Choroid plexus epithelial cell (primary cell): ENCODE data around the gene RPS15.

Experiments
- DNase-seq: peaks from one replicate; pipeline ENCODE4 v3.0.0-alpha.2; 2010; ENCODE audit warnings: low read depth
- H3K4me3 ChIP-seq: 2 replicates; pipeline ENCODE4 v1.5.1; 2011; ENCODE audit warnings: low read depth, mild to moderate bottlenecking, control low read depth, low read length, moderate library complexity
- CTCF ChIP-seq: conservative IDR thresholded peaks from 2 replicates; pipeline ENCODE4 v1.5.1; 2011; ENCODE audit warnings: low read depth, mild to moderate bottlenecking, control low read depth, inconsistent platforms, low read length, moderate library complexity

Gene RPS15

DNA sequence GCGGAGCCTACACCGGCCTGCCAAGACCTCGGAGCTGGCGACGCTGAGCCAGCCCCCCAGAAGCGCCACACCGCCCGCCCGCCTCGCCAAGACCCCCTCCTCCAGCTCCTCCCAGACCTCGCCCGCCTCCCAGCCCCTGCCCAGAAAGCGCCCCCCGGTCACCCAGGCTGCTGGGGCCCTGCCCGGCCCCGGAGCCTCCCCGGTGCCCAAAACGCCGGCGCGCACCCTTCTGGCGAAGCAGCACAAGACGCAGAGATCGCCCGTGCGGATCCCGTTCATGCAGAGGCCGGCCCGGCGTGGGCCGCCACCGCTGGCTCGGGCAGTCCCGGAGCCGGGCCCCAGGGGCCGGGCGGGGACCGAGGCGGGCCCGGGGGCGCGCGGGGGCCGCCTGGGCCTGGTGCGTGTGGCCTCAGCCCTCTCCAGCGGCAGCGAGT lies 30.6 kb downstream of the RPS15 start:
- H3K4me3 ChIP-seq: no peak overlapping the region
- peak; percentile 2 for TF ChIP-seq CTCF
- peak; percentile 42 for DNase-seq

- H3K4me3 ChIP-seq: no peak overlapping the region
- no peak for TF ChIP-seq CTCF
- DNase-seq: no peak
Measured at GRCh38 chr19:1469255-1470054, 31.3 kb downstream of the RPS15 start.

- no peak for TF ChIP-seq CTCF
- DNase-seq: no peak
- H3K4me3 ChIP-seq: peak overlapping the region; percentile 28
Measured at GRCh38 chr19:1470055-1470304, 31.8 kb downstream of the RPS15 start.

DNA sequence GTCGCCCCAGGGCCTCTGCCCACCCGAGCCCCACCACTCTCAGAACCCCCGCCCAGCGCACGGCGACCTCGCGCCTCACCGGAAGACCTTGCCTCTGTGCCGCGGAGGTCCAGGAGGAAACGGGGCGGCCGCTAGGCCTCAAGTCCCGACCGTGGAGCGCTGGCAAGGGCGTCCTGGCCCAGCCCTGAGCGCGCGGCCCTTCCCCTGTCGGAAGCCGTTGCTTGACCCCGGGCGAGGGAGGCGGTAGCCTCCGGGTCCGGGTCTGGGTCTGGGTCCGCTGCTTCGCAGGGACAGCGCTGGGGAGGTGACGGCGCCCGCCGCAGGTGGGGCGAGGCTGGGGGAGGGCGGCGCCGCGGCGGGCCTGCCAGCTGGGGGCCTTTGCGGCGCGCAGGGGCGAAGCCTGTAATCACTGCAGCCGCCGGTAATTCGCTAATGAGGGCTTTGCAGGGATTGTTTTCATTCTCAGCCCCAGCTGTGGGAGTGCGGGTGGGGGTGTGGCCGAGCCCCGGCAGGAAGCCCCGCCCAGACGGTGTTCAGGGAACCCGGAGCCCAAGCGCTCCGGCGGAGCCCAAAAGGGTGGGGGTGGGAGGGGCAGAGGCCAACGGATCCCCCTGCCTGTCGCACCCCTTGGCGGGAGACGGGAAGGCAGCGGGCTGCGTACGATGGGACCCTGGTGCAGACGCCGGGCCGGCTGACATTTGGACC lies 32.3 kb downstream of the RPS15 start:
- peak overlapping the region; percentile 28 for H3K4me3 ChIP-seq
- no peak for TF ChIP-seq CTCF
- peak; percentile 25 for DNase-seq

DNA sequence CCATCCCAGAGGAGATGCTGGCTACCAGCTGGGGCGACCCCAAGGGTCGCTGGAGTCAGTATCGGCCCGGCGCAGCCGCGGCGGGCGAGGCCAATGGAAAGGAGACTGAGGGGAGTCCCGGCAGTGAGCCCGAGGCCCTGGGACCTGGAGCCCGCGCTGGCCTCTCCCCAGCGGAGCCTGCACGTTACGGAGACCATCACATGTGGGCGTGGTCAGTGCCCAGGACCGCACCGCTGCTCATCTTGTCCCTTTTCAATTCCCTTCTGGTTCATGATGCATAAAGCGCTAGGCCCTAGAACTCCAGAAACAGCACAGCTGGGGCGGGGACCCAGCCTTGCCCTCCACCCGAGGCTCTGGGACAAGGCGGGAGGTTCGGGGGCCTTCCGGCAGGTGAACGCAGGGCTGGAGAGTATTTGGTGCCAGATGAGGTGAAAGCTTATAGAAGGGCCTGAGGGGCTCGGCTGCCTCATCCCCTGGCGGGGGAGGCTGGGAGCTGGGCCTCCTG lies 32.9 kb downstream of the RPS15 start:
- no peak for DNase-seq
- TF ChIP-seq CTCF: no peak
- no peak overlapping the region for H3K4me3 ChIP-seq

DNA sequence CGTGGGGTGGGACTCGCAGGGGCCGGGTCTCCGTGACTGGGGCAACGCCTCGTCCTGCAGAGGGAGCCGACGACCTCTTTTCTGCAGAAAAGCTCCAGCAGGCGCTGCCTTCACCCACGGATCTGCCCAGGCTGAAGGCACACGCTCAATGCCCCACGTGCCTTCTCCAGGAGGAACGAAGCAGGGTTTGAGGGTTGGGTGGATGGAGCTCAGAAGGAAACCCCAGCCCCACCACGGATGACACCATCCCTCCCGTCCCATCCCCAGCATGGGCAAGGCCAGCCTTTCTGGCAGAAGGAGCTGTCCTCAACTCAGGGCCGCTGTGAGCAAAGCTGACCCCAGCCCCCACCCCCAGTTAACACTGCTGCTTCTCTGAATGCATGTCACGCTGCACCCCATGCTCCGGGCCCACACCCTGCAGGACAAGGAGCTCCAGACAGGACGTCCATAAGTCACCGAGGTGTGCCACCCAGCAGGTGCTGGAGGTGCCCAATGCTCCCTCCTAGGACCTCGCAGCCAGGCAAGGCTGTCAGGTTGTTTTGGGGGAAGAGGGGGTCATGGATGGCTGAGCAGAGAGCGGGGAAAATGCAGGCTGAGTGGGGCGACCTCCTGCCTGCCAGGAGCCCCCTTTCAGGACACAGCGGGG lies 33.4 kb downstream of the RPS15 start:
- DNase-seq: no peak
- peak; percentile 15 for TF ChIP-seq CTCF
- H3K4me3 ChIP-seq: no peak overlapping the region
